Fibroblast of mammary gland (primary cell): Measurements from ENCODE around the gene CLN3.

Experiments
- DNase-seq: peaks from one replicate; pipeline ENCODE4 v3.0.0-alpha.2; 2010; ENCODE audit warnings: low read depth
- H3K4me3 ChIP-seq: 2 replicates; pipeline ENCODE4 v1.5.1; 2011; ENCODE audit warnings: low read depth, mild to moderate bottlenecking, low read length, moderate library complexity; ENCODE audit not compliant: control insufficient read depth
- TF ChIP-seq, protein P1 (sequence below): conservative IDR thresholded peaks from 2 replicates; pipeline ENCODE4 v1.5.1; 2011; ENCODE audit warnings: low read depth, low read length, inconsistent platforms; ENCODE audit not compliant: control insufficient read depth, insufficient read depth

Gene CLN3

DNA sequence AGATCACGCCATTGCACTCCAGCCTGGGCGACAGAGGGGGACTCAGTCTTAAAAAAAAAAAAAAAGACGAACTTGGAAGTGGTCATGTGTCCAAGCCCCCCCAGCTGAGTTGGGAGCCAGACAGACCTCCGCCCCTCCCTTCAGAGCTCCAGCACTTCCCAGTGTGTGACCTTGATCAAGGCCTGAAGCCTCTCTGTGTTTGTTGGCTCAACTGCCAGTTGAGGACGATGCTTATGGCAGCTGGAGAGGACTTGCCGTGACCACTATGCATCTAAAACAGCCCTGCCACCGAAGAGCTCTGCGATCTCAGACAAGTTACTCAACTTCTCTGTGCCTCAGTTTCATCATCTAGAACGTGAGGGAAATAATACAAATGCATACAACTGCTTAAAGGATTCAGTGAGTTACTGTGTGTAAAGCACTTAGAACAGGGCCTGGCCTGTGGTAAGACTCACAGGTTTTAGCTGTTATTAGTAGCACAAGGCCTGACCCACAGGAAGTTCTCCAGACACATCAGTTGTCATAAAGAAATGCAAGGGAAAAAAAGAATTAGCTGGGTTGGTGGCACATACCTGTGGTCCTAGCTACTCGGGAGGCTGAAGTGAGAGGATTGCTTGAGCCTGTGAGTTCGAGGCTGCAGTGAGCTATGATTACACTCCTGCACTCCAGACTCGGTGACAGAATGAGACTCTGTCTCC lies 21.8 kb upstream of the CLN3 start:
- H3K4me3 ChIP-seq, result no peak overlapping the region
- TF ChIP-seq, protein P1, sequence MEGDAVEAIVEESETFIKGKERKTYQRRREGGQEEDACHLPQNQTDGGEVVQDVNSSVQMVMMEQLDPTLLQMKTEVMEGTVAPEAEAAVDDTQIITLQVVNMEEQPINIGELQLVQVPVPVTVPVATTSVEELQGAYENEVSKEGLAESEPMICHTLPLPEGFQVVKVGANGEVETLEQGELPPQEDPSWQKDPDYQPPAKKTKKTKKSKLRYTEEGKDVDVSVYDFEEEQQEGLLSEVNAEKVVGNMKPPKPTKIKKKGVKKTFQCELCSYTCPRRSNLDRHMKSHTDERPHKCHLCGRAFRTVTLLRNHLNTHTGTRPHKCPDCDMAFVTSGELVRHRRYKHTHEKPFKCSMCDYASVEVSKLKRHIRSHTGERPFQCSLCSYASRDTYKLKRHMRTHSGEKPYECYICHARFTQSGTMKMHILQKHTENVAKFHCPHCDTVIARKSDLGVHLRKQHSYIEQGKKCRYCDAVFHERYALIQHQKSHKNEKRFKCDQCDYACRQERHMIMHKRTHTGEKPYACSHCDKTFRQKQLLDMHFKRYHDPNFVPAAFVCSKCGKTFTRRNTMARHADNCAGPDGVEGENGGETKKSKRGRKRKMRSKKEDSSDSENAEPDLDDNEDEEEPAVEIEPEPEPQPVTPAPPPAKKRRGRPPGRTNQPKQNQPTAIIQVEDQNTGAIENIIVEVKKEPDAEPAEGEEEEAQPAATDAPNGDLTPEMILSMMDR, result no peak
- no peak for DNase-seq

DNA sequence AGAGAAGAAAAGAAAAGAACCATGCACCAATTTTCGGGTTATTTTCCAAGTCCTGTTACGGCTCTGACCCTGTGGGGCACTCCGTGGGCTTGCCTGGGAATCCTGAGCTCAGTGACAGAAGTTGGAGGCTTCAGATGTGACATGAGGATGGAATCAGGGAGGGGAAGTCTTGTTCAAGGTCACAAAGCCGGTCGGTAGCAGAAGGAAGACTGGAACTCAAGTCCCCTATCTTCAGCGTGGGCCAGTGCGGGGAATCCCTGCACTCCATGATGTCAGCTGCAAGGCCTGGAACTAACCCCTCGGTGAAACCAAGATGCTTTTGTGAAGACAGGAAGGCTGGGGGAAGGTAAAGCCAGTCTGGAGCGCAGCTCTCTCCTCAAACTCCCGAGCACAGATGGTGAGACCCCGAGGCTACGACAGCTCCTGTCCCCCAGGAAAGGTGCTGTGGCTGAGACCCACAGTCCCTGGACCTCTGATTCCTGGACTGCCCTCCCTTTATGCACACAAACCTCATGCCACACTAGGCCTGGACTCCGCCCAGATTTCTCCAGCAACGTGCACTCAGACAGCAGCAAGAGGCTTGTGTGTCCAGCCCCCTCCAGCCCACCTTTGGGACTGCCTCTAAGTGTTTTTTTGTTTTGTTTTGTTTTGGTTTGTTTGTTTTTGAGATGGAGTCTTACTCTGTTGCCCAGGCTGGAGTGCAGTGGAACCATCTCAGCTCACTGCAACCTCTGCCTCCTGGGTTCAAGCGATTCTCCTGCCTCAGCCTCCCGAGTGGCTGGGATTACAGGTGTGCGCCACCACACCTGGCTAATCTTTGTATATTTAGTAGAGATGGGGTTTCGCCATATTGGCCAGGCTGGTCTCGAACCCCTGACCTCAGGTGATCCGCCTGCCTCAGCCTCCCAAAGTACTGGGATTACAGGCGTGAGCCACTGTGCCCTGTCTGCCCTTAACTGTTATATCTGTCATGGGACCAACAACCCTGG lies 20.2 kb upstream of the CLN3 start:
- TF ChIP-seq, protein P1, result no peak
- no peak overlapping the region for H3K4me3 ChIP-seq

DNA sequence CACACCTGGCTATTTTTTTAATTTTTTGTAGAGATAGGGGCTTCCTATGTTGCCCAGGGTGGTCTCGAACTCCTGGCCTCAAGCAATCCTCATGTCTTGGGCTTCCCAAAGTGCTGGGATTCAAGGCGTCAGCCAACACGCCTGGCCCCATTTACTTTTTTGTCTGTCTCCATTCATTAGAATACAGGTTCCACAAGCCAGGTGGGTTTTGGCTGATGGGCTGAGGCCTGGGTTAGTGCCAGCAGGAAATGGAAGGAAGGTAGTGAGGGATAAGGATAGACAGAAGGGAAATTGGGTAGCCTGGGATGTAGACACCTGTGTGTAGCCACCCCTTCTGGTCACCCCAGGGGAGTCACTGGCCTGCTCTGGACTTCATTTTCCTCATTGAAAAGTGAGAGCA lies 19.2 kb upstream of the CLN3 start:
- TF ChIP-seq, protein P1, result no peak
- no peak for DNase-seq
- no peak overlapping the region for H3K4me3 ChIP-seq

More for the DNA sequence above, 20.2 kb upstream of the CLN3 start:
- DNase-seq, result no peak

DNA sequence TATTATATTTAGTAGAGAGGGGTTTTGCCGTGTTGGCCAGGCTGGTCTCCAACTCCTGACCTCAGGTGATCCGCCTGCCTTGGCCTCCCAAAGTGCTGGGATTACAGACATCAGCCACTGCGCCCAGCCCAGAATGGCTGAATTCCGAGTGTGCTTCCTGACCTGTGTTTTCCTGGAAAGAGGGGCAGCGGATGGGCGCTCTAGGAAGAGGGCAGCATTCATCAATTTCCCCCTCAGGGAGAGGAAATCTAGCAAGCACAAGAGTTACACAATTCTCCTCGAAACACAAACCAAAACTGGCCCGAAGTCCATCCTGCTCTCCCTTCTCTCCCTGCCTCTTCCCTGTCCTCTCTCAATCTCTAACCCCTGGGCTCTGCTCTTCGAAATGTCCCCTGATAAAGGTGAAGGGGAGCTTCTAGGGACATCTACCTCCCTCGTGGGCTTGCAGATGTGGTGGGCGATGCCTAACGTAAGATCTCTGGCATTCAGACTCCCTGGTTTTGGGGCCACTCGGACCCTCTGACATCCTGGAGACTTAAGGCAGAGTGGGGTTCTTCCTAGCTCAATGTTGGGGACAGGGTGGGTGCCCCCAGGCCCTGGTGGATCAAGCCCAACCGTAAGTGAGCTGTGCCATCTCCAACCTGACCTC lies 13.7 kb upstream of the CLN3 start:
- no peak for DNase-seq

DNA sequence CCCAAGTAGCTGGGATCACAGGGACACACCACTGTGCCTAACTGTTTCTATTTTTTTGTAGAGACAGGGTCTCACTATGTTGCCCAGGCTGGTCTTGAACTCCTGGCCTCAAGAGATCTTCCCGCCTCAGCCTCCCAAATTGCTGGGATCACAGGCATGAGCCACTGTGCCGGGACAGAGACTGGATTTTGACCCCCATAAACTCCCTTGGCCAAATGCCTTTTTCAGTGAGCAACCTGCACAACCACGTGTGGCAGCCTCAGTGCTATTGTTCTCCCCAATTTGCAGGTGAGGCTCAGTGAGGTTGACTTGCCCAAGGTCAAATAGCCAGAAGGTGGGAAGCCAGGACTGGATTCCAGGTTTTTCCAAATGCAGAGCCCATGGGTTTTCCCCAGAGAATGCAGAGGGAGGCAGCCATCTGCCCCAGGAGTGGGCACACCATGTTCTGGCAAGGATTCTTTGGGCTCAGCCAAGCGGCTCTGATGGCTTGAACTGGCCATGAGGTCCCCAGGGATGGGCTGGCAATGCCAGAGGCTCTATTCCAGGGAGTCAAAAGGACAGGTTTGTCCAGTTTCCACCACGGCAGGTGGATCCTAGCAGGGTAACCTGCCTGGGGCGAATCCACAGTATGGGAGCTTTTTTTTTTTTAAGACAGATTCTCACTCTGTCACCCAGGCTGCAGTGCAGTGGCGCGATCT lies 13.0 kb upstream of the CLN3 start:
- TF ChIP-seq, protein P1, result no peak
- no peak overlapping the region for H3K4me3 ChIP-seq
- DNase-seq, result no peak

More for the DNA sequence above, 13.7 kb upstream of the CLN3 start:
- no peak overlapping the region for H3K4me3 ChIP-seq
- TF ChIP-seq, protein P1, result no peak

DNA sequence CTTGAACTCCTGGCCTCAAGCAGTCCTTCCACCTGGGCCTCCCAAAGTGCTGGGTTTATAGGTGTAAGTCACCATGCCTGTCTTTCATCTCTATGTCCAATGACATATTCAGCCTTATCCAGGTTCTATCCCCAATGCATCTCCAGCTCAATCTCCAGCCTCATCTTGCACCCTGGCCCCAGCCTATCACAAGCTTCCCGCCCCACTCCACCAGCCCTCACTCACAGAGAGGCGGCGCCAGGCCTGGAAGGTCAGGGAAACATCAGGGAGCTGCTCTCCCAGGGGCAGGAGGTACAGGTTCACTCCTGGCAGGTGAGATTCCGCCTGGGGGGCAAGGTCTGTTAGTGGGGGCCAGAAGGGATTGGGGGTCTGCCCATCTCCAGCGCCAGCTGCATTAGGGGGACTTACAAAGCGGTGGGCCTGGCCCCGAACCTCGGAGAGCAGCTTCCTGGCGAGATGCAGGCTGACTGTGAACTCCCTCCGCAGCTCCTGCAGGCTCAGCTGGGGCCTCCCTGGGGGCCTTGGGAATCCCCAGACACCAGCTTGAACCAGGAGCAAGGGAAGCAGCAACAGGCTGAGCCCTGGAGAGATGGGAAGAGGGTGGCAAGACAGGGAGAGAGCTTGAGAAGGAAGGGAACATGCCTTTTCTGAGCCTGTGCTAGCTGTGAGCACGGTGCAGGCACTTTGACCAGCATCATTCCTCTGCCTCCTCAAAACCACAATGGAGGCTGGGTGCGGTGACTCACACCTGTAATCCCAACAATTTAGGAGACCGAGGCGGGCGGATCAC lies 11.8 kb upstream of the CLN3 start:
- no peak overlapping the region for H3K4me3 ChIP-seq
- DNase-seq, result no peak
- TF ChIP-seq, protein P1, result no peak
